Measurements from ENCODE around the gene AQP11.

AQP11 gene

GRCh38 chr11:77593883-77594282 lies 4.1 kb downstream of the AQP11 start:
- no peak overlapping the region for H3K4me3 ChIP-seq (replicated peaks; ENCODE audit: insufficient read depth, low read length)
- no peaks in the 10 kb centered on the region for H3K27me3 ChIP-seq (ENCODE audit: insufficient read depth, poor library complexity, severe bottlenecking)

GRCh38 chr11:77596626-77597025 lies 6.9 kb downstream of the AQP11 start:
- H3K4me3 ChIP-seq (replicated peaks; ENCODE audit: insufficient read depth, low read length) = no peak overlapping the region
- no peak for DNase-seq (ENCODE audit: low read depth in 1 of 2, low spot score in 1 of 2)
- no peak overlapping the region for H3K27ac ChIP-seq (replicated peaks)
- no peak for TF ChIP-seq POLR2AphosphoS5 (IDR thresholded peaks at IDR 0.05; ENCODE audit: low read depth)
- no peak for TF ChIP-seq GABPA (IDR thresholded peaks at IDR 0.05; ENCODE audit: low read depth)
- no peak for TF ChIP-seq CTCF (IDR thresholded peaks at IDR 0.05; ENCODE audit: insufficient read depth, low read length)
- no peak for TF ChIP-seq REST (IDR thresholded peaks at IDR 0.05; ENCODE audit: insufficient replicate concordance, low read depth)
- no peak for TF ChIP-seq SPI1 (IDR thresholded peaks at IDR 0.05; ENCODE audit: borderline replicate concordance, low read depth)
- no peaks in the 10 kb centered on the region for H3K27me3 ChIP-seq (ENCODE audit: insufficient read depth, poor library complexity, severe bottlenecking)

More at GRCh38 chr11:77593883-77594282, 4.1 kb downstream of the AQP11 start:
- no peak for DNase-seq (ENCODE audit: low read depth in 1 of 2, low spot score in 1 of 2)
- TF ChIP-seq POLR2AphosphoS5 (IDR thresholded peaks at IDR 0.05; ENCODE audit: low read depth) = no peak
- no peak for TF ChIP-seq CTCF (IDR thresholded peaks at IDR 0.05; ENCODE audit: insufficient read depth, low read length)
- TF ChIP-seq SPI1 (IDR thresholded peaks at IDR 0.05; ENCODE audit: borderline replicate concordance, low read depth) = no peak
- TF ChIP-seq GABPA (IDR thresholded peaks at IDR 0.05; ENCODE audit: low read depth) = no peak
- TF ChIP-seq REST (IDR thresholded peaks at IDR 0.05; ENCODE audit: insufficient replicate concordance, low read depth) = no peak
- H3K27ac ChIP-seq (replicated peaks) = no peak overlapping the region

- no peak for TF ChIP-seq POLR2AphosphoS5 (IDR thresholded peaks at IDR 0.05; ENCODE audit: low read depth)
- no peak for TF ChIP-seq REST (IDR thresholded peaks at IDR 0.05; ENCODE audit: insufficient replicate concordance, low read depth)
- TF ChIP-seq CTCF (IDR thresholded peaks at IDR 0.05; ENCODE audit: insufficient read depth, low read length) = no peak
- TF ChIP-seq SPI1 (IDR thresholded peaks at IDR 0.05; ENCODE audit: borderline replicate concordance, low read depth) = no peak
- TF ChIP-seq GABPA (IDR thresholded peaks at IDR 0.05; ENCODE audit: low read depth) = no peak
- DNase-seq (ENCODE audit: low read depth in 1 of 2, low spot score in 1 of 2) = no peak
- no peak overlapping the region for H3K27ac ChIP-seq (replicated peaks)
- no peak overlapping the region for H3K4me3 ChIP-seq (replicated peaks; ENCODE audit: insufficient read depth, low read length)
- no peaks in the 10 kb centered on the region for H3K27me3 ChIP-seq (ENCODE audit: insufficient read depth, poor library complexity, severe bottlenecking)
Observed at GRCh38 chr11:77598195-77598594, 8.4 kb downstream of the AQP11 start.
